Skeletal muscle satellite cell (primary cell): ENCODE measurements around the gene FLNA.
"Not testable (repeated sequence)": the region's sequence is repeated elsewhere in the genome, so short reads cannot be mapped to it uniquely, and the experiment has no call there.

Experiments used
- H3K27me3 ChIP-seq: 2 replicates; pipeline ENCODE4 v1.7.0; 2013; ENCODE audit warnings: low read length; ENCODE audit not compliant: control insufficient read depth, insufficient read depth
- H3K36me3 ChIP-seq: 2 replicates; pipeline ENCODE4 v1.7.0; 2013; ENCODE audit warnings: mild to moderate bottlenecking, control low read depth, low read length; ENCODE audit not compliant: insufficient read depth
- H3K4me1 ChIP-seq: 2 replicates; pipeline ENCODE4 v1.7.0; 2013; ENCODE audit warnings: low read length; ENCODE audit not compliant: control insufficient read depth, insufficient read depth
- H3K4me2 ChIP-seq: 2 replicates; pipeline ENCODE4 v1.7.0; 2013; ENCODE audit warnings: mild to moderate bottlenecking, low read length
- H3K4me3 ChIP-seq: 2 replicates; pipeline ENCODE4 v1.7.0; 2013; ENCODE audit warnings: low read length
- H3K9ac ChIP-seq: 2 replicates; pipeline ENCODE4 v1.7.0; 2013; ENCODE audit warnings: mild to moderate bottlenecking, low read depth, low read length, moderate library complexity
- H3K9me3 ChIP-seq: replicated peaks from 2 replicates; pipeline ENCODE4 v1.7.0; 2013; ENCODE audit warnings: mild to moderate bottlenecking, control low read depth, low read length

Gene FLNA

DNA sequence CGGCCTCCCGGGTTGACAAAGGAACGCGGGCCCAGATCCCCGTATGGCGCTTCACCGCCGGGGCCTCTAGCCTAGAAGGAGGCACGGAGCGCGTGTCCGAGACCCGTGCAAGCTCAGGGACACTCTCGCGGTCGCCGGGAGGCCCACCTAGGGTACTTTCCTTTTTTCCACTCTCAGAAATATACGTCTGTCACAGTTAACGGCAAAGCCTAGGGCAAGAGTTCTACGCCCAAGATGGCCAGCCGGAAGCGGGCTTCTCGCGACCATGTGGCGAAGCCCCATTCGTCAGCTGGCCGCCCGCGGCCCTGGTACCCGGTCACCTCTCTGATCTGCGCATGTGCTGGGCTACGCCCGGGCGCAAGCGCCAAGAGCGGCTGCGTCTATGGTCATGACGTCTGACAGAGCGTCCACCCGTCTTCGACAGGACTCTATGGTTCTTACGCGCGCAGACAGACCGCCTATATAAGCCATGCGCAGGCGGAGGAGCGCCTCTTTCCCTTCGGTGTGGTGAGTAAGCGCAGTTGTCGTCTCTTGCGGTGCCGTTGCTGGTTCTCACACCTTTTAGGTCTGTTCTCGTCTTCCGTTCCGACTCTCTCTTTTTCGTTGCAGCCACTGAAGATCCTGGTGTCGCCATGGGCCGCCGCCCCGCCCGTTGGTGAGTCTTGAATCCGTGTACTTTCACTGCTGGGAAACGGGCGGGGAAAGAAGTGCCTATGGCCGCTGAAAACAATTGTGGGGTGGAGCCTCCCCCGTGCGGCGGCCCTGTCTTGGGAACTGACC is 23.6 kb upstream of the FLNA start, which contains the start of gene RPL10:
Gene RPL10, plus strand, starts transcription at position 490 of the 780 bp plus-strand sequence. Its CDS starts 143 bp downstream, at position 633.
- Histone ChIP-seq H3K4me2 (peak within 1 kb of the TSS; percentile 91), H3K9me3 (no peaks in the 10 kb centered on the region), H3K27me3 (no peaks in the 10 kb centered on the region), H3K9ac (peak within 1 kb of the TSS; percentile 100), H3K4me1 (peaks cover 6% of the 10 kb centered on the region), H3K4me3 (peak within 1 kb of the TSS; percentile 89), H3K36me3 (peaks cover 29% of the 10 kb centered on the region)

DNA sequence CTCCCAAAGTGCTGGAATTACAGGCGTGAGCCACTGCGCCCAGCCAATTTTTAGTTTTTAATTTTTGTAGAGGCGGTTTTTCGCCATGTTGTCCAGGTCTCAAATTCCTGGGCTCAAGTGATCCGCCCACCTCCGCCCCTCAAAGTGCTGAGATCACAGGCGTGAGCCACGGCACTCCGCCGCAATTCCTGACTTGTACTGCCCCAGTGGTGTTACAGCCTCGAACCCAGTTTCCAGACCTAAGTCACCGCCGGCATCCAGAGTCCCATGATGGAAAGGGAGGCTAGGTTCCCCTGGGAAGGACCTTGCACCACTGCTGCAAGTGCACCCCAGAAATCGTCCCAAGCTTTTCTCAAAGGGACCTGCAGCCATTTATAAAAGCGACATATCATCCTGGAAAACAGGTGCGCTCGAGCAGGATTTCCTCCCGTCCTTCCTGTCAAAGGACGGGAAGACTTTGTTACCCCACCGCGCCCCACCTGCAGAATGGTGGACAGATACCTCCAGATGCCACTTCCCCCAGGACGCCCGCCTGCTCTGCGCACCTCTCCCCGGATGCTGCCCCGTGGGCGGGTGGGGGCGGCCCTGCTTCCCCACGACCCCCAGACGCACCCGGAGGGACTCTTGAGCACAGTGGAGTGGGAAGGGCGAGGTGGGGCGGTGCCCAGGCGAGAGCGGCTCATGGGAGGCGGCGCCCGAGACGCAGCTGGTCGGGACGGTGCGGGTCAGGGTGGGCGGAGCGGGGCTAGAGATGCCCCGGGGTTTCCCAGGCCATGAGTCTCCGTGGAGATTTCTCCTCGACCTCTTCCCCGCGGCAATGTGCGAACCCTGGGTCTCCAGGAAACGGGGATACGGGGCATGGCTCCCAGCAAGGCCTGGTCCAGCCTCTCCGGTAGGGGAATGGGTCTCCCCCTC is 22.8 kb upstream of the FLNA start:
- Histone ChIP-seq H3K4me3 (peak overlapping the region; percentile 89), H3K4me2 (peak overlapping the region; percentile 90), H3K27me3 (no peaks in the 10 kb centered on the region), H3K4me1 (peaks cover 6% of the 10 kb centered on the region), H3K9me3 (no peaks in the 10 kb centered on the region), H3K36me3 (peaks cover 29% of the 10 kb centered on the region), H3K9ac (peak overlapping the region; percentile 100)

DNA sequence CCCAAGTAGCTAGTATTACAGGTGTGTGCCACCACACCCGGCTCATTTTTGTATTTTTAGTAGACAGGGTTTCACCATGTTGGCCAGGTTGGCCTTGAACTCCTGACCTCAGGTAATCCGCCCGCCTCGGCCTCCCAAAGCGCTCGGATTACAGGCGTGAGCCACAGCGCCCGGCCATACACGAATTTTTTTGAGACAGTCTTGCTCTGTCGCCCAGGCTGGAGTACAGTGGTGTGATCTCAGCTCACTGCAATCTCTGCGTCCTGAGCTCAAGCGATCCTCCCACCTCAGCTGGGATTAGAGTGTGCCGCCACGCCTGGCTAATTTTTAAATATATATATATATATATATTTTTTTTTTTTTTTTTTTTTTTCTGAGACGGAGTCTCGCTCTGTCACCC is 21.9 kb upstream of the FLNA start:
- not testable (repeated sequence) for H3K9me3 ChIP-seq, H3K4me2 ChIP-seq, H3K9ac ChIP-seq, H3K4me3 ChIP-seq, H3K4me1 ChIP-seq, H3K27me3 ChIP-seq
- peaks cover 29% of the 10 kb centered on the region for H3K36me3 ChIP-seq

DNA sequence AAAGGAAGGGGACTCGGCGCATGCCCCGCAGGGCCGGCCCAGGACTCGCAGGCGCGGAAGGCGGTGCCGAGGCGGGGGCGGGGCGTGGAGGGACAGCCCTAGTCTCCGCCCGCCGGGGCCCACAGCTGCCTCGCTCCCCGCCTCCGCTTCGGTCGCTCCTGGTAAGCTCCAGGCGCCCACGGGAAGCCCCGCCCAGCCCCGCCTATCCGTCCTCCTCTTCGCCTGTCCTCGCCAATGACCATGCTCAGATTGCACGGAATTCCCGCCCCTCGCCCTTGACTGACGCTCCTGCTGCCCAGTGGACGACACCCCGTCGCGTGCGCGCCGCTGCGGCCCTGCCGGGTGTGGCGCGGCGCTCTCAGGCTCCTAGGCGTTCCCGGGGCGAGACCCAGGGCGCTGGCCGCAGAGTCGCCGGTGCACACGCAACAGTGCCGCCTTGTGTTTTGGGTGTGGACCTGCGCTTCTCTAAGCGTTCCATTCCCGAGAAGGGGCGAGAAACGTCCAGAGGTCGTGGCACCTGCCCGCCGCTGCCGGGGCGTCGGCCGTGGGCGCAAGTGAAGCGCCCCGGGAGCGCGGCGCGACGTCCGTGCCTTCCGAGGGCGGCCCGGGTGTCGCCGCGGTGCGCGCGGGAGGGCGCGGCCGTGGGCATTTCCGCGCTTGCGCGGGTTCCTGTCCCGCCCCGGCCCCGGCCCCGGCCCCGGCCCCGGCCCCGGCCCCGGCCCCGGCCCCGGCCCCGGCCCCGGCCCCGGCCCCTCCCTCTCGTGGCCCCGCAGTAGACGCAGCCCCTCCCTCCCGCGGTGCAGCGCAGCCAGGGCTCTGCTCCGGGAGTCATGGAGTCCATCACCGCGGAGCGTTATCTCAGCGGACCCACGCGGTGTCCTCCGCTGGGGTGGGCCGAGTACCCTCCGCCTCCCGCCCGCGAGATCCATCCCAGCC is 15.6 kb upstream of the FLNA start:
- not testable (repeated sequence) for H3K36me3 ChIP-seq, H3K9ac ChIP-seq, H3K27me3 ChIP-seq, H3K9me3 ChIP-seq, H3K4me3 ChIP-seq, H3K4me1 ChIP-seq, H3K4me2 ChIP-seq

DNA sequence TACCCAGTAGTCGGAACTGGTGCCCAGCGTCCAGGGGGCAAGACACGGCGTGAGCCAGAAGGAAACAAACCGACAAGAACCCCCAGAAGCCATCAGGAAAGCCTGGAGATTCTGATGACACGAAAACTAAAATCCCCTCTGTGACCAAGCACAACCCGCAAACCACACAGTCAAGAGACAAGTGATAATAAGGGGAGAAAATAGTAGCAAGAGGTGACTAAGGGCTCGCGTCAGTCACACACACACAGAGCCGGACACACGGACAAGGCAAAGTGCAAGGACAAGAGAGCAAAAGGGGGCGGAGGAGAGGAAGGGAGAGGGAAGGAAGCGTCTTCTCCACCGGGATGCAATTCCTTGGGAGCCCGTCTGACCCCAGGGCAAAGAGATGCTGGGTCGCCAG is 14.2 kb upstream of the FLNA start:
- H3K36me3 ChIP-seq, H3K9me3 ChIP-seq, H3K4me2 ChIP-seq, H3K4me1 ChIP-seq, H3K4me3 ChIP-seq, H3K9ac ChIP-seq, H3K27me3 ChIP-seq: not testable (repeated sequence)

DNA sequence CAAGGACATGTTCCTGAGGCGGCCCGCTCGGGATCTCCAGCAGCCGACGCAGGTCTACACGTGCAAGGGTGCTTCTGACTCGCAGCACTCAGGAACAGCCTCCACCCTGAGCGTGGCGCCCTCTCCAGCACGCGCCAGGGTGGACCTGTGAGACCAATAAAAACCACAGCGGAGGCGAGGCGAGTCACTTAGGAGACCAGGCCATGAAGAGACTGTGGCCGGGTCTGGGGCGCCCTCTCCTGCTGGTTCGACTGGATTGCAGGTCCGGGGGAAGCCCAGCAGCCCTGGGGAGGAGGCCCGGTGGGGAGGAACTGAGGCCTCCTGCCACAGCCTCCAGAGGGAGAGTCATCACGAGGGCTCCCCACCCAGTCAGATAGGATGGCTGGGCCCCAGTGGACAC is 13.7 kb upstream of the FLNA start:
- H3K36me3 ChIP-seq: not testable (repeated sequence)

DNA sequence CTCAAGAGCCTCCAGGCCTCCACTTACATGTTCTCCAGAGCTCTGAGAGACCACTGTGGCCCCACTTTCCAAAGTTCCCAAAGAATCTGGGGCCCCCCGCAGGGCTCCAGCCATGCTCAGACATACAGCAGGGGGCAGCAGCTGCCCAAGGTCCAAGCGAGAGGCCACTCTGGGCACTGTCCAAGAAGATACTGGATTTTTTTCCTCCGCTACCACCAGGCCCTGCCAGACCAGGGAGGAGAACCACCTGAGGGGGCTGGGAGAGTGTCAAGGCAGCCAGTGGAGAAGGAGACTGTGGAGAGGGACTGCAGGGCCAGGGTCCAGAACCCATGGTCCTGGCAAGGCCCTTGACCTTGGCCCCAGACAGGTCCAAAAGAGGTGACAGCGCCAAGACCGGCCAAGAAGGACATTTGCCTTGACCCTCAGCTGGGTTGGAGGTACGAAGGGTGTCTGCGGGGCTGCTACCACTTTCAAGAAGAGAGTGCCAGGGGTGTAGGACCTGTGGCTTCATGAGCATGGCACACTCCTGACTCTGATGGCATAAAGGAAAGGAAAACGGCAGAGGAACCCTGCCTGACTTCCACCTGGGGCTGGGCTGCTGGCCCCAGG is 10.0 kb upstream of the FLNA start:
- Histone ChIP-seq H3K9me3 (no peaks in the 10 kb centered on the region), H3K36me3 (peaks cover 5% of the 10 kb centered on the region), H3K4me2 (no peak overlapping the region), H3K27me3 (no peaks in the 10 kb centered on the region), H3K4me3 (no peak overlapping the region), H3K9ac (no peak overlapping the region), H3K4me1 (peaks cover 7% of the 10 kb centered on the region)

More for the DNA sequence above, 13.7 kb upstream of the FLNA start:
- H3K4me1 ChIP-seq, H3K4me2 ChIP-seq, H3K9me3 ChIP-seq, H3K4me3 ChIP-seq, H3K27me3 ChIP-seq, H3K9ac ChIP-seq: not testable (repeated sequence)

DNA sequence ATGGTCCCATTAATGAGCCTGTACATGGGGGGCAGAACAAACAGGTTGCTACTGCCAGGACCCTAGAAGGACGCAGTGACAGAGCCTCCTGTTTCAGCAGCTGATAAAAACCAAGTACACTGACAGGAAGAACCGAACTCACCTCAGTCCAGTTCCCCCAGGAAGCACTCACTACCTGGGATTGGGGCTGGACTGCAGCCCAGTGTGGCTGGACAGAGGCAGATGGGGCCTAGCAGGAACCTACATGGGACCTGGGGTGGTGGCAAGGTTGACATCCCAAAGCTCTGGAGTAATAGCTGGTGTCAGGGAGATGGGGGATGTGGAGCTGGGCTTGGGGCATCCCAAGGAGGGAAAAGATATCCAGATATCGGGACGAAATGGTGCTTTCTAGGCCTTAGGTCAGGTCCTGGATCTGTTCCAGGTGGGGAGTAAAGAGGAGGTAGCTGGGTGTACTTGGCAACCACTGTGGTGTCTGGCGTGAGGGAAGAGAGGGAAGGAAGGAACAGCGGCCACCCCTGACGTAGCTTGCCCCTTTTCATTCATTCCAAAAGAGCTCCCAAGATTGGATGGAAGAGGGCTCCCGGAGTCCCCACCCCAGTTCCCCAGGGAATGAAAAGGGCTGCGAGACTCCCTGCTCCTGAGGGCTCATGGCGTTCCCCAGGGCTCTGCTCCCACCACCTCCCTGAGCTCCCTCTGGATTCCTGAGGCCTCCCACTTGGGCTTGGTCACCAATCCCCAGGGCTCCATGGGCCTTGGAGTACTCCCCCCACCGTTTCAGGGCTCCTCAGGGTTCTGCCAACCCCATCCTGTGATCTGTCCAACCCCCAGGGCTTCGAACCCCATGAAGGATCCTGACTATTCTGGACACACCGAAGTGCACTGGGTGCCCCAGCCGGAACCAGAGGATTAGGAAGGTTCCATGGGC is 9.2 kb upstream of the FLNA start:
- H3K27me3 ChIP-seq: no peaks in the 10 kb centered on the region
- H3K4me2 ChIP-seq: no peak overlapping the region
- H3K9me3 ChIP-seq: no peaks in the 10 kb centered on the region
- H3K4me3 ChIP-seq: no peak overlapping the region
- H3K9ac ChIP-seq: no peak overlapping the region
- peaks cover 5% of the 10 kb centered on the region for H3K36me3 ChIP-seq
- peaks cover 7% of the 10 kb centered on the region for H3K4me1 ChIP-seq

DNA sequence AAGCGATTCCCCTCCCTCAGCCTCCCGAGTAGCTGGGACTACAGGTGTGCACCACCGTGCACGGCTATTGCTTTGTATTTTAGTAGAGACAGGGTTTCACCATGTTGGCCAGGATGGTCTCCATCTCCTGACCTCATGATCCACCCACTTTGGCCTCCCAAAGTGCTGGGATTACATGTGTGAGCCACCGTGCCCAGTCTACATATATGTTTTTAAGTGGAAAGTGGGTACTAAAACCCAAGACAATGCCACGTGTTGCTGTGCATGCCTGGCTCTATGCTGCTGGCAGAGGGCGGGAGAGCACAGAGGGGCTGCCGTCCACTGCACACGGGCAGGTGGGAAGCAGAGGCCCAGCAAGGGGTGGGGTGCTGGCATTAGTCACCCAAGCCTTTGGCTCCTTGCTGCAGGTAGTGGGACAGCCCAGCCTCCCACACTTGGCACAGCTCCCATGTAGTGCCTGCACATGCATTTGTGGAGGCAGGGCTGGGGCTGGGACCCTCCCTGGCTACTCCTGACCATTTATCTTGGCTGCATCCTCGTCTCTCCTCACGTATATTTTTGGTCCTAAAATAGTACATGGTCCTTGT is 8.1 kb upstream of the FLNA start:
- H3K9ac ChIP-seq: no peak overlapping the region
- H3K4me1 ChIP-seq: peaks cover 14% of the 10 kb centered on the region
- no peaks in the 10 kb centered on the region for H3K9me3 ChIP-seq

DNA sequence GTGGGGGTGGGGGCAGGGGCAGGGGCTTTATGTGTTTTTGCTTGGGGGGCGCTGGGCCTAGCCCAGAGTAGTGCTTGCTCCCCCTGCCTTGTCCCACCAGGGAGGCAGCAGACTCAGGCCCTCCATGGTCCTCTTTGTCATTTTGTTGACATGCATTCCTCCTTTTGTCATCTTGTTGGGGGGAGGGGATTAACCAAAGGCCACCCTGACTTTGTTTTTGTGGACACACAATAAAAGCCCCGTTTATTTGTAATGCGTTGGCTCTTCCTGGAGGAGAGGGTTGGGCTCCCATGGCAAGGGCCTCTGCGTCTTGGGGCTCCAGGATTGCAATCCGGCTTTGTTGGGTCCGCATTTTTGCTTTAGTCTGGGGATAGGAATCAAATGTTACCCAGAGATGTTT is 6.8 kb upstream of the FLNA start:
- H3K9ac ChIP-seq: no peak overlapping the region
- peaks cover 14% of the 10 kb centered on the region for H3K4me1 ChIP-seq
- no peaks in the 10 kb centered on the region for H3K9me3 ChIP-seq
- no peak overlapping the region for H3K4me3 ChIP-seq
- peaks cover 5% of the 10 kb centered on the region for H3K36me3 ChIP-seq
- H3K27me3 ChIP-seq: no peaks in the 10 kb centered on the region
- no peak overlapping the region for H3K4me2 ChIP-seq

More for the DNA sequence above, 8.1 kb upstream of the FLNA start:
- no peak overlapping the region for H3K4me3 ChIP-seq
- H3K27me3 ChIP-seq: no peaks in the 10 kb centered on the region
- H3K36me3 ChIP-seq: peaks cover 5% of the 10 kb centered on the region
- H3K4me2 ChIP-seq: no peak overlapping the region
